ENCODE results near the gene GABRB3. TPM values are rescaled to one million over a fixed set of nuclear protein-coding genes. Genes with fewer than 3 reads are reported as not detected.

GABRB3 gene
- total and polyA plus RNA-seq, 8 donors = 0.94 to 4.0 (median 2.3) TPM

DNA sequence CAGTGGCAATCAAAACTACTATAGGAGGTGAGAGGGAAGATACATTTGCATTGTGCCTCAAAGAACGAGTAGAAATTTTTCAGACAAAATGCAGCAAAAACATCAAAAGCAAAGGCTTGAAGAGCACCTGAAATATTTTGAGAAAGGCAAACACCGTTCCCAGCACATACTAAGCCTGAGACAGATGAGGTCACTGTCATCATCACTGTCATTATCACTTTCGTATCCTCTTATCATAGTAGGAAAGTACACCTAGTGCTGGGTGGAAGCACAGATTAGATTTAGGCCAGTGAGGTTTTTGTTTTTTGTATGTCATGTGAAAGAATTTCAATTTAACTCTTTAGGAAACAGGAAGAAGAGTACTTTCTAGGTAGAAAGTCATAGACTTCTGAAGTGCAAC, 222.0 kb downstream of the GABRB3 start:
- TF ChIP-seq CTCF (IDR thresholded peaks at IDR 0.05) = no peak
- H3K27me3 ChIP-seq = no peaks in the 10 kb centered on the region
- ATAC-seq (no peak), DNase-seq (no peak)
- H3K9me3 ChIP-seq = peaks cover 0 to 16% of the 10 kb centered on the region in 2 donors
- H3K4me3 ChIP-seq = no peak overlapping the region
- intact Hi-C loops (cut with DNase I) = no loop called here
- H3K27ac ChIP-seq = no peak overlapping the region
- no peaks in the 10 kb centered on the region for H3K36me3 ChIP-seq
- H3K4me1 ChIP-seq = no peaks in the 10 kb centered on the region

- Histone ChIP-seq H3K36me3 (no peaks in the 10 kb centered on the region), H3K9me3 (peaks cover 0 to 41% of the 10 kb centered on the region in 2 donors), H3K4me3 (no peak overlapping the region), H3K4me1 (no peaks in the 10 kb centered on the region), H3K27me3 (no peaks in the 10 kb centered on the region), H3K27ac (no peak overlapping the region)
- DNase-seq (no peak), ATAC-seq (no peak)
- no peak for TF ChIP-seq CTCF (IDR thresholded peaks at IDR 0.05)
- intact Hi-C loops (cut with DNase I) = no loop called here
These were observed 235.2 kb downstream of the GABRB3 start for GRCh38 chr15:26537663-26538062.

DNA sequence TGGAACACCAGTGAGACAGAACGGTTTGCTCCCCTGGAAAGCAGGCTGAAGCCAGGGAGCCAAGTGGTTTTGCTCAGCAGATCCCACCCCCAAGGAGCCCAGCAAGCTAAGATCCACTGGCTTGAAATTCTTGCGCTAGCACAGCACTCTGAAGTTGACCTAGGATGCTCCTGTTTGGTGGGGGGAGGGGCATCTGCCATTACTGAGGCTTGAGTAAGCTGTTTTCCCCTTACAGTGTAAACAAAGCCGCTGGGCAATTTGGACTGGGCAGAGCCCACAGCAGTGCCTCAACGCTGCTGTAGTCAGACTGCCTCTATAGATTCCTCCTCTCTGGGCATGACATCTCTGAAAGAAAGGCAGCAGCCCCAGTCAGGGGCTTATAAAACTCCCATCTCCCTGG, 241.4 kb downstream of the GABRB3 start:
- DNase-seq (no peak), ATAC-seq (no peak)
- peaks cover 0 to 32% of the 10 kb centered on the region in 2 donors for H3K9me3 ChIP-seq
- H3K27ac ChIP-seq = no peak overlapping the region
- intact Hi-C loops (cut with DNase I) = no loop called here
- H3K4me1 ChIP-seq = no peaks in the 10 kb centered on the region
- H3K4me3 ChIP-seq = no peak overlapping the region
- H3K27me3 ChIP-seq = no peaks in the 10 kb centered on the region
- no peak for TF ChIP-seq CTCF (IDR thresholded peaks at IDR 0.05)
- no peaks in the 10 kb centered on the region for H3K36me3 ChIP-seq

DNA sequence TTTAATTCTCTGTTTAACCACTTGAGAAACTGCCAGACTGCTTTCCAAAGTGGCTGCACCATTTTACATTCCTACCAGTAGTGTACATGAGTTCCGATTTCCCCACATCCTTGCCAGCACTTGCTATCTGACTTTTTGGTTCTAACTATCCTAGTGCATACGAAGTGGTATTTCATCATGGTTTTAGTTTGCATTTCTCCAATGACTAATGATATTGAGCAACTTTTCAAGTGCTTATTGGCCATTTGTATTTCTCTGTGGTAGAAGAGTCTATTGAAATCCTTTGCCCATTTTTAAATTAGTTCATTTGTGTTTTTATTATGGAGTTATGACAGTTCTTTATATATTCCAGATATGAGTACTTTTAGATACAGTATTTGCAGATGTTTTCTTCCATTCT, 247.8 kb downstream of the GABRB3 start:
- H3K4me3 ChIP-seq = no peak overlapping the region
- peaks cover 0 to 21% of the 10 kb centered on the region in 2 donors for H3K9me3 ChIP-seq
- no peaks in the 10 kb centered on the region for H3K4me1 ChIP-seq
- no peak overlapping the region for H3K27ac ChIP-seq
- ATAC-seq (no peak), DNase-seq (no peak)
- no peaks in the 10 kb centered on the region for H3K27me3 ChIP-seq
- H3K36me3 ChIP-seq = no peaks in the 10 kb centered on the region
- no peak for TF ChIP-seq CTCF (IDR thresholded peaks at IDR 0.05)
- intact Hi-C loops (cut with DNase I) = no loop called here

DNA sequence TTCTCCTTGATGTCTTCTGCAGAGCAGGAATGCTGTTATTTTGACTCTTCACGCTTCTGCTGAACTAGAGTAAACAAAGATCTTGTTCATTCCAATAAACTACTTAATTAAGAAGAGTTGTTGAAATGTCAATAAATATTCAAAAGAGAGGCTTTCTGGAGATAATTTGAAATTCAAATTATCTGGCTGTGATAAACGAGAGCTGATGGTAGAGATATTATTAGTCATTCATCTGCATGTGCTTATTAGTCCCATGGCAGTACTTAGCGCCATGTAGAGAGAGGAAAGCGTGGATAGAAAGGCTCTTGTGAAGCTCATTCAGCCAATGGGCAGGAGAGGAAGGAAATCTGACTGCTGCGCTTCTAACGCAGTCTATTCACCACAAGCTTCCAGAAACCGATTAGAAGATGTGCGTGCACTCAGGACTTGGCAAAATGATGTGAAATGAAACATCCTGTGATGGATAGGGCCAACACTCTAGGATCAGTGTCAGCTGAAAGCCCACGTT, 251.1 kb downstream of the GABRB3 start:
- H3K9me3 ChIP-seq = peaks cover 0 to 36% of the 10 kb centered on the region in 2 donors
- intact Hi-C loops (cut with DNase I) = no loop called here
- H3K27ac ChIP-seq = no peak overlapping the region
- ATAC-seq = no peak
- no peaks in the 10 kb centered on the region for H3K27me3 ChIP-seq
- no peak for DNase-seq
- no peak overlapping the region for H3K4me3 ChIP-seq
- H3K36me3 ChIP-seq = no peaks in the 10 kb centered on the region
- no peaks in the 10 kb centered on the region for H3K4me1 ChIP-seq
- TF ChIP-seq CTCF (IDR thresholded peaks at IDR 0.05) = no peak
